ENCODE measurements around the gene MYOF.
"Not testable (repeated sequence)": the region's sequence is repeated elsewhere in the genome, so short reads cannot be mapped to it uniquely, and the experiment has no call there.

MYOF gene

DNA sequence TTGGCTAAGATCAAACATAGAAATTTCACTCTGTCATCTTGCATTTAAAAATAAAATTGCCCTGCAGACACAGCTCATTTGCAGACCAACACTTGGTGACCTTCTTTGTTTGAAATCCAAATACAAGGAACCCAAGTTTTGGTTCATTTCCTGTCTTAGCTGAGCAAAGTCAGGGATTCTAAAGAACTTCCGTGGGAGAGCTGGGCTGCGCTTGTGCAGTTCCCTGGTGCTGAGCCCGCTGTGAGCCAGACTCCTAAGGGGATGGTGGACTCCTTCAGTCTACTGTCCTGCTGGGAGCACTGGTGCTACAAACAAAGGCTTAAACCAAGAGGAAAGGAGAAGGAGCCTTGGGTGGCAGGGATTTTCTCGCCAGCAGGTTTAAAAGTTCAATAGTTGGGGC, 60.0 kb downstream of the MYOF start:
- no peak for DNase-seq

DNA sequence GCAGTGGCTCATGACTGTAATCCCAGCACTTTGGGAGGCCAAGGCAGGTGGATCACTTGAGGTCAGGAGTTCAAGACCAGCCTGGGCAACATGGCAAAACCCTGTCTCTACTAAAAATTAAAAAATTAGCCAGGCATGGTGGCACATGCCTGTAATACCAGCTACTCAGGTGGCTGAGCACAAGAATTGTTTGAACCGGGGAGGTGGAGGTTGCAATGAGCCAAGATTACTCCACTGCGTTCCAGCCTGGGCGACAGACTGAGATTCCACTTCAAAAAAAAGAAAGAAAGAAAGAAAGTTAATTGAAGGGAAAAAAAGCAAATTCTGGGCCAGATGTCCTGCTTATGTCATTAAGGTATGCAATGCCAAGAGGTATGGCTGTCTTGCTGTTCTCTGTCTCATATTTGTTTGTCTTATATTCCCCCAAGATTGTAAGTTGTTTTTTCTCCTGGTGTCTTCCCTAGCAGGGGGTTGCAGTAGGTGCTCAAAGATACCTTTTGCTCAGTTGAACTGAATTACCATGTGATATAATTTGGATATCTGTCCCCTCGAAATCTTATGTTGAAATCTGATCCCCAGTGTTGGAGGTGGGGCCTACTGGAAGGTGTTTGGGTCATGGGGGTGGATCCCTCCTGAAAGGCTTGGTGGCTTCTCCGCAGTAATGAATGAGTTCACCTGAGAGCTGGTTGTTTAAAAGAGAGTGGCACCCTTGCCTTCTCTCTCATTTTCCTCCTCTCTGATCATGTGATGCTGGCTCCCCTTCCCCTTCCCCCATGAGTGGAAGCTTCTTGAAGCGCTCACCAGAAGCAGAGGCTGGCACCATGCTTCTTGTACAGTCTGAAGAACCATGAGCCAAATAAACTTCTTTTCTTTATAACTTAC, 60.9 kb downstream of the MYOF start:
- no peak for DNase-seq

DNA sequence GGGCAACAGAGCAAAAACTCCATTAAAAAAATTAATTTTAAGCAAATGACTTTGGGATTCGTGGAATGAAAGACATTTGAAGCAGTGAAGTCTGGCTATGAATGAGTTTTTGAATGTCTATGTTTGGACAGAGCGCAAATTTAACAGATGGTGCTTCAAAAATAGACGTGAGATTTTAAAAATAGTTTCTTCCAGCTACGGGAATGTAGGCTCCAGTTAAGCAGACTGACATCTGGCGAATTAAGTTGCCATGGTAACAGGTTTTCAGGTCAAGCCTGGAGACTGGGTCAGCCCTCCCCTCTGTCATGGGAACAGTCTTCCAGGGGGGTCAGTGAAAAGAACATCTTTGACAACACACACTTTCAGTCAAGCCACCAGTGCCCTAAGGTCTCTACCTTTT, 62.0 kb downstream of the MYOF start:
- no peak for DNase-seq

DNA sequence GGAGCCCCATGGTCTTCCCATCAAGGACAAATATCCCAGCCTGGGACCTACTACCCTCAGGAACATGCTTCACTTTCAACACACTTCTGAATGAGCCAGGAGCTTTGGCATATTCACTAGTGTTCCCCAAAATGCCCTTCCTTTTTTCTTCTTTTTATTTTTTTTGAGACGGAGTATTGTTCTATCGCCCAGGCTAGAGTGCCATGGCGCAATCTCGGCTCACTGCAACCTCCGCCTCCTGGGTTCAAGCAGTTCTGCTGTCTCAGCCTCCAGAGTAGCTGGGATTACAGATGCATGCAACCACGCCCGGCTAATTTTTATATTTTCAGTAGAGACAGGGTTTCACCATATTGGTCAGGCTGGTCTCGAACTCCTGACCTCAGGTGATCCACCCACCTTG, 63.1 kb downstream of the MYOF start:
- not testable (repeated sequence) for DNase-seq

DNA sequence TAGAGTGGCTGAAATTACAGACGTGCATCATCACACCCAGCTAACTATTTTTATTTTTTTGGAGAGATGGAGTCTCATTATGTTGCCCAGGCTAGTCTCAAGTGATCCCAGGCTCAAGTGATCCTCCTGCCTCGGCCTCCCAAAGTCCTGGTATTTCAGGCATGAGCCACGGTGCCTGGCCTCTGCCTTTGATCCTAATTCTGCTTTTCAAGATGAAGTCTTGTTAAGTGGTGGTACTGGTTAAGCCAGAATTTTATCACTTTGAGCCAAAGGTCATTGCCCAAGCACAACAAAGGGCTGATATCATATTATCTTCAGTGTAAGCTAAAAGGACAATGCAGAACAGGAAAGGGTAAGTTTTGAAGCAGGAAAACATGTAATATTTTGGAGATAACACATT, 64.2 kb downstream of the MYOF start:
- no peak for DNase-seq

DNA sequence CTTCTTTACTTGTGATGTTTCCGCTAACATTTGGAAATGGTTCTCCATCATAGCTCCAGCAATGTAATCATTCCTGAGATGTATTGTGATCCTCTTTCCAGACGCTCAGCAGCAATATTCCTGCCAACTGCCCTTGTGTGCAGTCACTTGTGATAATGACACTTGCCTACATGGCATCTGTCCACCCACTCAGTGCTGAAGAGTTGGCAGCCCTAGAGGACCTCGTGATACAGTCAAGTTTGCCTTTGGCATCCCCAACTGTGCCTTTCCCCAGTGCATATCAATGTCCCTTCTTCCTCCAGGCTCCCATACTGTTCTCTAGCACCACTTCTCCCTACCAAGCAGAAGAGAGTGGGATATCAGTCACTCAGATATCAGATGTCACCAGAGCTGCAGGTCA, 64.9 kb downstream of the MYOF start:
- DNase-seq: no peak

DNA sequence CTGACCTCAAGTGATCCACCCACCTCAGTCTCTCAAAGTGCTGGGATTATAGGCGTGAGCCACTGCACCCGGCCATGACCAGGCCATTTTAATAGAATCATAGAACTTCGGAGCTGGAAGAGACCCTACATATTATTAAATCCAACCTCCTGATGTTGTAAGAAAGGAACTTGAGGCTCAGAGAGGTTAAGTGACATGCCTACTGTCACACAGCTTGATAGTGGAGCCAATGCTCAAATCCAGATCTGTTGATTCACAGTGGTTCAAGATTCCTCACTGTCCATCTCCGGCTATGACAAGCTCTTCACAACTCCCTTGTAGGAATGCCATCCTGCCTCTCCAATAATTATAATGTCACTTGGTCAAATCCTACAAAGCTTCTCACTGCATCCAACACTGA, 65.3 kb downstream of the MYOF start:
- no peak for DNase-seq

DNA sequence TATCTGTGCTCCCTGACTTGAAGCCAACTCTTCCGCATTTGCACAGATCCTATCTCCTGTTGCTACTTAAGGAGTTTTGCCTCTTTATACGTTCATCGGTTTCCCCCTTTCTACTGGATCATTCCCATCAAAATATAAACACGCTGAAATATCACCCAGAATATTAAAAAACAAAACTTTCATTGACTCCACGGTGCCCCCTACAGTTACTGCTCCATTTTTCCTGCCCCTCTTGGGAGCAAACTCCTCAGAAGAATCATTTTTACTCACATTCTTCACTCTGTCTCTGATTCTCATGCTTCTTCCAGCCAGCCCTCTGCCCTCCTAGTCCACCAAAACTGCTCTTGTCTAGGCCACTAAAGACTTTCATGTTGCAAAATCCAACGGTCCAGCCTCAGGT, 66.4 kb downstream of the MYOF start:
- no peak for DNase-seq

DNA sequence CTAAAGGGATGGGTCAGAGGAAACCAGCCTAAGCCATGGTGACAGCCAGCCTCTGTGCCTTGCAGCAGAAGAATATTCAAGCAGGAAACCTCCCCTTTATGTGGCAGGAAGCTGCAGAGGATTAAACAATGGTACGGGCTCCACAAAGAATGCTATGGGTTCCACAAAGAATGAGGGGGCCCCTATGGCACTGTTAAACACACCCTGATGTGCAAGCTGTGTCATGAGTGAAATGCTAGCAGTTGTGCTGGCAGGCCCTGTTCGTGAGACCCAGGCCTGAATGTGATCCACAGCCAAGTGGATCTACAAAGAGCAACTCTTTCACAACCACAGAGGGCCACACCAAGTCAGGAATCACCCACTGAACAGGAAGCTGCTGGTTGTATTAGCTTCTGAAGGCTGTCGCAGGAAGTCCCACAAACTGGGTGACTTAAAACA, 68.9 kb downstream of the MYOF start:
- DNase-seq: peak; percentile 14

DNA sequence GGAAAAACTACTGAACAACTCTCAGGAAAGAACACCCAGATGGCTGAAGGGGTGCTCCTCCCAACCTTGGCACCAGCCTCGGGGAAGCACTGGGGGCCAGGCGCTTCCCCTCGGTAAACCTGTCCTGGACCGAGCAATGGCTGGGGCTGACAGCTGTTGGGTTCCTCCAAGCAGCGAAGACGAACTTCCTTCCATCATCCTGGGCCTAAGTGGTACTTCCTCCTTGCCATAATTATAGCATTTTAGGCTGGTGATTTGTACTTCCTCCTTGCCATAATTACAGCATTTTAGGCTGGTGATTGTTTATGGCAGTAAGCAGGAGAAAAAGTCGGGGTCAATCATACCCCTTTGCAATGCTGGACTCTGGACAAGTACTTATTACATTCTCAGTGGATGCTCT, 69.3 kb downstream of the MYOF start:
- DNase-seq: no peak

DNA sequence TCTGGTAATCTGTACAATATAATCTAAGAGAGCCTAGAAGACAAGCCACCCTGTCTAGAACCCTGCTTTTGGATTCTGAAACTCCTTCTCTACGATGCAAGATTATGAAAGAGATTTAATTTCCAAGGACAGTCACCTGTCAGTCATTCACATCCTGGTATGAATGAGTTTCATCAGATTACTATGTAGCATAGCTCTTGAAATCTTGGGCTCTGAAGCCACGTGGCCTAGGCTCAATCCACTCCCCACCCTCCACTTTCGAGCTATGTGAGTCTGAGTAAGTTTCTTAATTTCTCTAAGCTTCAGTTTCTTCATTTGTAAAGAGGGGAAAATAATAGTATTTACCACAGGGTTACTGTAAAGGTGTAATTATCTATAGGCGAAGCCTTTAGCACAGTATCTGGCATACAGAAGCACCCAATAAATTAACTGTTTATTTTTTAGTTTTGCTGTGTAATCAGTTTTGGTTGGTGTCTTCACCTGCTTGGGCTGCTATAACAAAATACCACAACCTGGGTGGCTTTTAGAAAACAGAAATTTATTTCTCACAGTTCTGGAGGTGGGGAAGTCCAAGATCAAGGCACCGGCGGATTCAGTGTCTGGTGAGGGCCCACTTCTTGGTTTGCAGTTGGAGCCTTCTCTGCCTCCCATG, 71.3 kb downstream of the MYOF start:
- peak; percentile 46 for DNase-seq

DNA sequence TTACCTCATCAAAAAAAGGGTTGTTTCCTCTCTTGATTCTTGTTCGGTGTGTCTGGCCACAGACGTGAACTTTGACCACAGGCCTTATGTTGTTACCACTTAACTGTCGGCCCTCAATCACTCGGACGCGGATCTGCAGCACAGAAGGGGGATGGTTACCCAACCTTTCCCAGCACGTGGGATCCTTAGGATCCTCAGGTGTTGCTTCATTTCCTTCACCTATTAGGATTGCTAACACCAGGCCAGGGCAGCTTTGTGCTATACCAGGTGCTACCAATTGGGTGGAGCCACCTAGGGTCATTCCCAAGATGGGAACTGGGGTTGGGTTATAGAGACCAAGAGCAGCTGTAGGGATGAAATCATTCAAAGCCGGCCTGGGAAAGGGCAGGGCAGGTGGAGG, 73.4 kb downstream of the MYOF start:
- DNase-seq: no peak

DNA sequence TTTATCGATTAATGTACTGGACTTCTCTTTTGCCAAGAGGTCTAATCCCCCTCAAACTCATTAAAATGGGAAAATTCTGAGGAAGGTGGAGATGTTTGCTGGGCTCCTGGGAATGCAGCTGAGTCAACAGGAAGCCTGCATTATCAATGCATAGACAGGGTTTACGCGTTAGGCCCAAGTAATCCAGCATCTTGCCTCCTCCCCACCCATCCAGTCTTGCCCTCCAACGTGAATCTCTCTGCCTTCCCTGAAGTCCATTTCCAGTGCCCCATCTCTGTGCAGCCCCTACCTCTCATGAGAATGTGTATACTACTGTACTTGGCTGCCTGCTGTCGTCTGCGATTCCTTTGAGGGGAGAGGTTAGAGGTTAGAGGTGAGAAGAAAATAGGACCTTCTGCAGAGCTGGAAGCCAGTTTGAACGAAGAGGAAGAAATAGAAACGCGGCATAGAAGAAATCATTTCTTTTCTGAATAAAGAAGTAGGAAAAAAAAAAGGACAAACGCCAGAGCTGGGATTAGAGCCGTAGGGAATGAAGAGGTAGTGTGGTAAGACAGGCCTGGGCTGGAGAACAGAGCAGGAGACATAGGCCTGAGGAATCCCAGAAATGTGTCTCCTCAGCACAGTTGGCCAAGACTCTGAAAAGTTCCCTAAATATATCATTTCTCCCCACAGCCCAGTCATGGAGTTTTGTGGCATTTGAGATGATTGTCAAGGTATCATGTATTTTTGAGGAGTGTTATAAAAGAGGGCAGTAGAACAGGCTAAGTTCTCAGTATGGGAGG, 75.6 kb downstream of the MYOF start:
- no peak for DNase-seq

DNA sequence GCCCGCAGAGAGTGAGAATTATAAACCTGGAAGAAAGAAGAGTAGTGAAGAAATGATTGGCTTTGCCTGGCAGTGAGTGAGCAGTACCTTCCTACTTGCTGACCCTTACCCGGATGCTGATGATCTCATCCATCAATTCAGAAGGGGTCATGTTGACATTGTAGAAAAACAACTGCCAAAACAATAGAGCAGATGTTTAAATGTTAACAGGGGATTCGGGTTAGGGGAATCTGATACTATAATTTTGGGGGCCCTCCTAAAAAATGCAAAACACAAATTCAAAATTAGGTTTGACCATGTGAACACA, 78.1 kb downstream of the MYOF start:
- DNase-seq: no peak

DNA sequence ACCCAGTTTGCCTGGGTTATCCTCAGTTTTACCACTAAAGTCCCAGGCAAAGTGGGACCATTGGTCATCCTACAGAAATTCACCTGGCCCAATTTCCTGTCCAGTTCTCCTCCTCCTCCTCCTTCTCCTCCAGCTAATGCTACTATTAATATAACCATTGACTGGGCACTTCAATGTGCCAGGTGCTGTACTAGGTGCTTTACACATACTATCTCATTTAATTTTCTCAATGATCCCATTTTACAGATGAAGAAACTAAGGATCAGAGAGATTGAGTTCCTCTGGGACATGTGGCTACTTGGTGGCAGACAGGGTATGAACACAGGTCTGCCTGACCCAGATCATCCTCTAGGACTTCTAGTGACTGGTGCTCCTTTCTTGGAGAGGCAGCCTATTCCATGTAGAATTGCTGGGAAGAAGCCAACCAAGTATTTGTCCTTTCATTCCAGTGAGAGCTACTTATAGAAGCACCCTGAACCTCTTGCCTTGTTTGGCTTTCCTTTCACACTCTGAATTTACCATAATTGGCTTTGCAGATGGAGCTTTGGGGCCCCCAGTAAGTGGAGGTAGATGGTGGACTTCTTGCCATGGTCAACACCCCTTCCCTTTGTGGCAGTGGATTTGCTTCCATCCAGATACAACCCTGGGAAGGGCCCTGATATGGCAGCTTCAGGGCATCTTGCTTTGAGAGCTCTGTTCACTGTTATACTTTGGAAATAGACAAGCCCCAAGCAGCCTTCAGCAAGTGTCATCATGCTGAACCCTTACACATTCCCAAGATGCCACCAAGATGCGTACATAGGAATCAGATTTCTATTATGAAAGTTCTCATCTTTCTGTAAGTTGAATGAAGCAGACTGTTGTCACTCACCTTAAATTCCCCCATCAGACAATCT, 78.7 kb downstream of the MYOF start:
- no peak for DNase-seq

DNA sequence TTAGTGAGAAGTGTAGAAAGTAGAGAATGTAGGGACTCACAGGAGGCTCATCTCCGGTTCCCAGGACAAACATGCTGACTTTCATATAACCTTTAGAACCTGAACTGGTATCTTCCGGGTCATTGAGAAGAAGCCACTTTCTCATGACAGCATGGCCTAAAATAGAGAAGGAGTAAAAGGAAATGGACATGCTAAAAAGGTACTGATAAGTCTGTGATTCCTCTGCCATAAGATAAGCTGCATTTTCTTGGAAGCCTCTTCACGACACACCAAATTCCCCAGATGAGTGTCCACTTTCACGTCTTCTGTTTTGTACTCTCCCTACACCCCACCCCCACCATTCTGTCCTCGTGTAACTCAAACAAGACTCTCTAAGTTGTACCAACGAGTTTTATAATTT, 79.9 kb downstream of the MYOF start:
- no peak for DNase-seq

DNA sequence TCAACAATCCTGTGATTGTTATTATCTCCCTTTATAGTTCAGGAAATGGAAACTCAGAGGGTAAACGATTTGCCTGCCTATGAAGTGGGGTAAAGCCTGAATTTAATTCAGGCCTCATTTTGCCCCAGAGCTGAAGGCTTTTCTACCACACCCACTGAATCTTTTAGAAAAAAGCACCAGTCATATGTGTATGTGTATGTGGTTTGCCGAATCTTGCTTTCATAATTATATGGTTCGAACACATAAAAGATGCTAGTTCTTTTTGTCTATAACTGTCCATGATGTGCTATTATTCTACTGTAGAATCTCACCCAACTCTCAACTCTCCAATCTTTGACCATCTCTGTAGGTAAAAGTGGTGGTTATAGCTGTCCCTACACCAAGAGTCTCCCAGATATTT, 83.6 kb downstream of the MYOF start:
- DNase-seq: no peak

DNA sequence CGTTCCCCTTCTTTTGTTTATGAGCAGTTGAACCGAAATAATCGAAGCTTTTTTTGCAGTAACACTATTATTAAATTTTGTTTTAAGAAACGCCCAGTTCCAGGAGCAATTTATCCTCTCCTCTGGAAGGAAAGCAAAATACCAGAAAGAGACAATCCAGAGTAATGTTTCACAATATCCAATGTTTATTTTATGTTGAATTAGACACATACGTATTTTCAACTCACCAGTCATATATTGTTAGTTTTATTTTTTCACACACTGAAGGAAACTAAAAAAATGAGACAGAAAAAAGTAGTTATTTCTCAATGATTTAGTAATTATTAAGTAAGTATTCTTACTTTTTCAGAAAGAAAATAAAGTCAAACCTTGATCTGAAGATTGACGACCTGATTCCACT, 85.1 kb downstream of the MYOF start:
- no peak for DNase-seq

DNA sequence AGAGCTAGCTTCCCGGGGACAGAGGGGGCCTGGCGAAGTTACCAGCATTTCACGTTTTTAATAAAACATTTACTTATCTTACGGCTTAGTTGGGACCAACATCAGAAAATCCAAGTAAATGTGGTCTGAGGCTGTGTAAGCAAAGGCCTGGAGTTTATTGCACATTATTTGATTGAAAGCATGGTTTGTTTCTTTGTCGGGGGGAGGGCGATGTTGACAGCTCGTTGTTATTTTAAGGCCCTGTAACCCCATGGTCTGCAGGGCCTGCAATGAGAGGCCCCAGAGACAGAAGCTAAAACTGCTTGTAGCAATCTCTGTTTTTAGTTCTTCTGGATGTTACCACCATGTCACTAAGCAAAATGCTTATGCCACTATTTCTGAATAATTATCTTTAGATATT, 88.9 kb downstream of the MYOF start:
- DNase-seq: no peak

DNA sequence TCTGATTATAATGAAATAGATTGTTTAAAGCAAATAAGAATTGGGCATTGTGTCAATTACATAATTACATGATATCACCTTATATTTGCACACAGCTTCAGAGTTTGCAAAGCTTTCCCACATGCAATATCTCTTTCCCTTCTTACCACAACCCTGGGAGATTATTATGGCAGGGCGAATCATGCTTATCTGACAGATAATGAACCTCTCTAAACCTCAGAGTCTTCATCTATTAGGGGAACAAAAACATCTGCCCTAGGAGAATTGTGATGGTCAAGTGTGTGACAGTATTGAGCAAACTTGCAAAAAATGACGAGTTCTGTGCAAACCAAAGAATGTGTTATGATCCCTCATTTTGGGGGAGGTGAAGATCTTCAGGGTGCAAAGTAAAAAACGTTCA, 90.0 kb downstream of the MYOF start:
- DNase-seq: no peak

DNA sequence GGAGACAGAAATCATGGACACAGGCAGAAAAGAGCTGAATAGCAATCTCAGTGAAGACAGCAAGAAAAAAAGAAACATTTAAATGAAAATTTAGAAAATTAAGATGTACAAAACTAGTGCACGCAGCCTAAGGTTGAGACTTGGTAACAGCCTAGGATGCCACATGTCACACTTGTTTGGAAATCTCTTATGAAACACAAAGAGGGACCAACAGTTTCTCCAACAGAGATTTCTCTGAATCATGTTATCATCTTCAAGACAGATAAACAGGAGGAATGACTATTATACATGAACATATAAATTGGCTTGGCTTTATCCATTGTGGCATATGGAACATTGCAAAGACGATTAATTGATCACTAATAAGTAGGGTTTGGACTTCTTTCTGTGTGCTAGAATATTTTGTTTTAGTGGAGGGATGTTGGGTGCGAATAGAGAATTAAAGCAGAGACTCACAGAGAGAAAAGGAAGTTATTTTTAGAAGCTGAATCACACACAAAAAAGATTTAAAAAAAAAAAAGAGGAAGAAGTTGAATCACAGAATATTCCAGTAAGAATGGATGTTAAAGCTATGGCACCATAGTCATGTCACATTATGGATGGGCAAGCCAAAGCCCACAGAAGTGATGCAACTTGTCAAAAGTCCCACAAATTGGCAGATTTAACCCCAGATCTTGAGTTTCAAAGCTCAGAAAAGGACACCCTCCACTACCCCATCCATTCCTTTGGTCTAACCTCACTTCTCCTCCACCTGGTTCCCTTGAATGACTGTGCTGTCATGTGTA, 91.6 kb downstream of the MYOF start:
- no peak for DNase-seq
